Measurements from ENCODE around the gene GPR42.

GRCh38 chr19:35396240-35396885 lies 25.5 kb downstream of the GPR42 start:
- TF ChIP-seq CTCF (IDR thresholded peaks at IDR 0.05) (no peak), EZH2 (IDR thresholded peaks at IDR 0.05; ENCODE audit: borderline replicate concordance, insufficient read depth, low read depth, low read length, poor library complexity, severe bottlenecking) (no peak)

Data from B cell (primary cell).